ENCODE results near the gene PGAP3.
"Not testable (repeated sequence)": the region's sequence is repeated elsewhere in the genome, so short reads cannot be mapped to it uniquely, and the experiment has no call there.

Gene PGAP3

GRCh38 chr17:39714234-39714633 is 26.4 kb upstream of the PGAP3 start:
- DNase-seq, result no peak

- DNase-seq, result no peak
Observed at GRCh38 chr17:39711851-39712250, 24.0 kb upstream of the PGAP3 start.

GRCh38 chr17:39711071-39711470 is 23.2 kb upstream of the PGAP3 start:
- DNase-seq, result not testable (repeated sequence)

DNA sequence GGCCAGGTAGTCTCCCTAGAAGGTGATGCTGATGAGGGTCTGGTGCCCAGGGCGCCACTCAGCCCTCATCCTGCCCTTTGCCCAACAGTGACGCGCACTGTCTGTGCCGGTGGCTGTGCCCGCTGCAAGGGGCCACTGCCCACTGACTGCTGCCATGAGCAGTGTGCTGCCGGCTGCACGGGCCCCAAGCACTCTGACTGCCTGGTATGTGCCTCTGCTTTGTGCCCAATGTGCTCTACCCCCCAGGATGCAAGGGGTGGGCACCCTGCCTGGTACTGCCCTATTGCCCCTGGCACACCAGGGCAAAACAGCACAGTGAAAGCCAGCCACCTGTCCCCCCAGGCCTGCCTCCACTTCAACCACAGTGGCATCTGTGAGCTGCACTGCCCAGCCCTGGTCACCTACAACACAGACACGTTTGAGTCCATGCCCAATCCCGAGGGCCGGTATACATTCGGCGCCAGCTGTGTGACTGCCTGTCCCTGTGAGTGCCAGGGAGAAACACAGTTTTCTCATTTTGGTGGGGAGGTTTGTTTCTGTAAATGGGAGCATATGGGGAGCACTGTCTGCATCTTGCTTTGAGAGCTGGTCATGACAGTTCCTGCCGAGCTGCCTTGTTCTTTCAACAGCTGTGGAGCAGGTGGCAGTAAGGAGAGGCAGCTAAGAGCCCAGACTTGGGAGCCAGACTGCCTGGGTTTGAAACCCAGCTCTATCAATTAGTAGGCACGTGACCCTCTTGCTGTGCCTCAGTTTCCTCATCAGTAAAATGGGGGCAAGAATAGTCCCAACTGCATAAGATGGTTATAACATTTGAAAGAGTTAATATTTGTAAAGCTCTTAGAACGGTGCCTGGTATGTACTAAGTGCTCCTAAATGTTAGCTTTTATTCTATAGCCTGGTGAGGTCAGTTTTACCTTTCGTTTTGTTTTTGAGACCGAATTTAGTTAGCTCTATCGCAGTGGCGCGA is 22.4 kb upstream of the PGAP3 start:
- DNase-seq, result no peak

DNA sequence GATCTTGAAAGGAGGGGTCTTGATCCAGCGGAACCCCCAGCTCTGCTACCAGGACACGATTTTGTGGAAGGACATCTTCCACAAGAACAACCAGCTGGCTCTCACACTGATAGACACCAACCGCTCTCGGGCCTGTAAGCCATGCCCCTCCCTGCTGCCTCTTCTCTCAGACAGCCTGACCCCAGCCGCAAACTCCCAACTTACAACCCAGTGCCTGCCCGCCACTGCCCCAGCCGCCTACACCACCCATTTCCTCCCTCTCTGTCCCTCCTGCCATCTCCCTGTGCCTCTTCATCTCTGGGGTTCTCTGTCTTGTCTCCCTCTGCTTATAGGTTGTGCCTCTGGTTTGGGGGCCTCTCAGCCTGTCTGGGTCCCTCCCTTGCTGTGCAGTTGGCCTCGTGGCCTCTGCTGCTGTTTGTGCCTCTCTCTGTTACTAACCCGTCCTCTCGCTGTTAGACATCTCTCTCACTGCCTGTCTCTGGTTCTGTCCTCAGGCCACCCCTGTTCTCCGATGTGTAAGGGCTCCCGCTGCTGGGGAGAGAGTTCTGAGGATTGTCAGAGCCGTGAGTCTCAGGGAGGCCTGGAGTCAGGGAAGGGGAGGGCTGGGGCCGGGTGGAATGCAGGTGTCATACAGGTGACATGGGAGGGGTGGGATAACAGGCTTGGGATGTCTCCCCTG is 21.6 kb upstream of the PGAP3 start:
- no peak for DNase-seq

- no peak for DNase-seq
Observed at GRCh38 chr17:39706921-39707337, 19.1 kb upstream of the PGAP3 start.

DNA sequence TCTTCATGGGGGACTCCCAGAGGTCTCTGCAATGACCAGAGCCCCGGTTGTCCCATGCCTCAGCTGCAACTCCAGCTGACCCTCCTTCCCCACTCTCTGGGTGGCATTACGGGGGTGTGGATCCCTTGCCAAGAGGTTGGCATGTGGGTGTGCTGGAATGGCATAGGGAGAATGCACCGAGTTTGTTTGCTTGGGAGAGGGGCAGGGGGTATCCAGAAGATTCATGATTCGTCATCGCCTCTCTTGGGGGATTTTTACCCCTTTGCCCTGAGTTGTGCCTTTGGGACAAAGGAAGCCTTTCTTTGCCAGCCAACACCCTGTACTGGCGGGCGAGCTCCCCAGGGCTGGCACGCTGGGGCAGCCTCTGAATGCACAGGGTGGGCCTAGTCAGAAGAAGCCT is 18.5 kb upstream of the PGAP3 start:
- DNase-seq, result no peak

- DNase-seq, result no peak
Observed at GRCh38 chr17:39705786-39706348, 18.0 kb upstream of the PGAP3 start.

- DNase-seq, result no peak
Observed at GRCh38 chr17:39704821-39705551, 17.1 kb upstream of the PGAP3 start.

DNA sequence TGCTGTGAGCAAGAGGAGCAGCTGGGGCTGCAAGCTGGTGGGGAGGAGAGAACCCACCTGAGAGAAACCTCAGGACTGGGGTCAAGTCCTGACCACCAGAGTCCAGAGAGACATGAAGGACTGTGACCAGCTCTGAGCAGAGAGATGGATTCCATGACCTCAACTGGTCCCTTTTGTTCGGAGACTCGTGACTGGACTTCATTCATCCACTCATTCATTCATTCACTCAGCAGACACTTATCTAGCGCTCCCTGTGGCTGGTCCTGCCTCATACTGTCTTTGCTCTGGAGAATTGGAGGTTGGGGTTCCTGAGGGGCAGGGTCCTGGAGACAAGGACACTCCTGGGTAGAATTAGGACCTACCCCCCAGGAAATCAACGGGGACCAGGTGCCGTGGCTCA is 16.1 kb upstream of the PGAP3 start:
- no peak for DNase-seq

GRCh38 chr17:39702901-39703893 is 15.3 kb upstream of the PGAP3 start:
- no peak for DNase-seq

GRCh38 chr17:39701784-39702422 is 14.0 kb upstream of the PGAP3 start:
- no peak for DNase-seq

- no peak for DNase-seq
Observed at GRCh38 chr17:39701012-39701783, 13.3 kb upstream of the PGAP3 start.

- no peak for DNase-seq
Observed at GRCh38 chr17:39700148-39700987, 12.5 kb upstream of the PGAP3 start.

DNA sequence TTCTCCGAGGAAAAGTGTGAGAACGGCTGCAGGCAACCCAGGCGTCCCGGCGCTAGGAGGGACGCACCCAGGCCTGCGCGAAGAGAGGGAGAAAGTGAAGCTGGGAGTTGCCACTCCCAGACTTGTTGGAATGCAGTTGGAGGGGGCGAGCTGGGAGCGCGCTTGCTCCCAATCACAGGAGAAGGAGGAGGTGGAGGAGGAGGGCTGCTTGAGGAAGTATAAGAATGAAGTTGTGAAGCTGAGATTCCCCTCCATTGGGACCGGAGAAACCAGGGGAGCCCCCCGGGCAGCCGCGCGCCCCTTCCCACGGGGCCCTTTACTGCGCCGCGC is 11.9 kb upstream of the PGAP3 start, which contains the start of gene ERBB2:
Gene ERBB2 (plus strand): TSS at position 247 of the 330 bp plus-strand sequence. CDS start 175 bp downstream, outside the sequence.
- no peak for DNase-seq

- not testable (repeated sequence) for DNase-seq
Observed at GRCh38 chr17:39699157-39699817, 11.4 kb upstream of the PGAP3 start.

DNA sequence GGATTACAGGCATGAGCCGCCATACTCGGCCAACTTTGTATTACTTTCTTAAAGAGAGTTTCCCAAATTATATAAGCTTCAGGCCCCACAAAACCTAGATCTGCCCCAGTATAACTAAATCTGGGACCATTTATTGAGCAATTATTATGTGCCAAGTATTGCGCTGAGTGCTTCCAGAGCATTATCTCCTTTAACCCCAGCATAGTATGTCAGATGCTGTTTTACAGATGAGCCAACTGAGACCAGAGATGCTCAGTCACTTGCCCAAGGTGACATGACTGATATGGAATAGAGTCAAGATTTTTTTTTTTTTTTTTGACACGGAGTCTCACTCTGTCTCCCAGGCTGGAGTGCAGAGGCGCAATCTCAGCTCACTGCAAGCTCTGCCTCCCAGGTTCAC is 10.1 kb upstream of the PGAP3 start:
- no peak for DNase-seq

- no peak for DNase-seq
Observed at GRCh38 chr17:39696731-39697130, 8.9 kb upstream of the PGAP3 start.

DNA sequence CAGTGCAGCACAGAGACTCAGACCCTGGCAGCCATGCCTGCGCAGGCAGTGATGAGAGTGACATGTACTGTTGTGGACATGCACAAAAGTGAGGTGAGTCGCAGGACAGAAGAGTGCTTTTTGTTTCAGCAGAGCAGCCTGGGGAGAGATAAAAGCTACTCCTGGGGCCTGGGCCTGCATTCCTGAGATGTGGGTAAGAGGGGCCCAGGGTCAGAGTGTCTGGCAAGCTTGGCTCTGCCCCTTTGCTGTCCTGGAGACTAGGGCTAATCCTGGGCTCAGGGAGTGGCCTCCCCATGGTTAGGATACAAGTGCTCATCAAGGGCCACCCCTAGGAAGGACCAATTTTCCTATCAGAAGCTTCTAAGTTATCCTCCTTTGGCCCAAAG is 7.2 kb upstream of the PGAP3 start:
- DNase-seq, result no peak
